ENCODE measurements around the gene SORT1. TPM values are rescaled to one million over a fixed set of nuclear protein-coding genes. Genes with fewer than 3 reads are reported as not detected.

SORT1 gene
- total and polyA plus RNA-seq, 2 of the 13 experiments (the other 11 are each of a cell fraction or from before 2014, with no cell fraction given), result 32.4 to 93.0 TPM

- TF ChIP-seq, protein P1, sequence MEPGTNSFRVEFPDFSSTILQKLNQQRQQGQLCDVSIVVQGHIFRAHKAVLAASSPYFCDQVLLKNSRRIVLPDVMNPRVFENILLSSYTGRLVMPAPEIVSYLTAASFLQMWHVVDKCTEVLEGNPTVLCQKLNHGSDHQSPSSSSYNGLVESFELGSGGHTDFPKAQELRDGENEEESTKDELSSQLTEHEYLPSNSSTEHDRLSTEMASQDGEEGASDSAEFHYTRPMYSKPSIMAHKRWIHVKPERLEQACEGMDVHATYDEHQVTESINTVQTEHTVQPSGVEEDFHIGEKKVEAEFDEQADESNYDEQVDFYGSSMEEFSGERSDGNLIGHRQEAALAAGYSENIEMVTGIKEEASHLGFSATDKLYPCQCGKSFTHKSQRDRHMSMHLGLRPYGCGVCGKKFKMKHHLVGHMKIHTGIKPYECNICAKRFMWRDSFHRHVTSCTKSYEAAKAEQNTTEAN (CRISPR knock-in tag; conservative IDR thresholded peaks at IDR 0.05), result 0 out of 2 replicates have a peak, but pooled peaks have one; percentile 38
- TF ChIP-seq ZNF510 (CRISPR knock-in tag; IDR thresholded peaks at IDR 0.05; ENCODE audit: low read depth) (no peak), CHD4 (IDR thresholded peaks at IDR 0.05; ENCODE audit: borderline replicate concordance, low read length) (no peak), SMAD3 (CRISPR knock-in tag; IDR thresholded peaks at IDR 0.05) (0 out of 2 replicates have a peak, but pooled peaks have one; percentile 79), ZFP36 (IDR thresholded peaks at IDR 0.05; ENCODE audit: borderline replicate concordance, low read depth, low read length, partially characterized antibody) (no peak), REXO4 (CRISPR knock-in tag; IDR thresholded peaks at IDR 0.05; ENCODE audit: borderline replicate concordance) (no peak), USF2 (IDR thresholded peaks at IDR 0.05; ENCODE audit: low read depth, low read length) (no peak), USF2 (CRISPR knock-in tag; IDR thresholded peaks at IDR 0.05; ENCODE audit: borderline replicate concordance) (no peak), ZNF615 (CRISPR knock-in tag; IDR thresholded peaks at IDR 0.05; ENCODE audit: borderline replicate concordance) (no peak), ZNF317 (CRISPR knock-in tag; IDR thresholded peaks at IDR 0.05) (peak; percentile 41; the same call in 1 of the 2 replicates), ATF7-NPFF (CRISPR knock-in tag; IDR thresholded peaks at IDR 0.05; ENCODE audit: low read depth) (no peak), ZNF773 (CRISPR knock-in tag; IDR thresholded peaks at IDR 0.05; ENCODE audit: borderline replicate concordance) (no peak), MXD4 (CRISPR knock-in tag; IDR thresholded peaks at IDR 0.05) (peak; percentile 64; the same call in 1 of the 2 replicates), NFYC (CRISPR knock-in tag; IDR thresholded peaks at IDR 0.05) (no peak), SP5 (CRISPR knock-in tag; IDR thresholded peaks at IDR 0.05; ENCODE audit: borderline replicate concordance, low read depth) (0 out of 2 replicates have a peak, but pooled peaks have one; percentile 53), HDAC6 (IDR thresholded peaks at IDR 0.05; ENCODE audit: low read depth, low read length) (no peak), HOXD1 (CRISPR knock-in tag; IDR thresholded peaks at IDR 0.05) (no peak), KMT2B (CRISPR knock-in tag; IDR thresholded peaks at IDR 0.05) (peak; percentile 40; the same call in 1 of the 2 replicates), NCOA1 (CRISPR knock-in tag; IDR thresholded peaks at IDR 0.05) (no peak), ZNF691 (CRISPR knock-in tag; IDR thresholded peaks at IDR 0.05; ENCODE audit: borderline replicate concordance, low read depth) (no peak; the same call in 1 of the 2 replicates), STAG1 (CRISPR knock-in tag; IDR thresholded peaks at IDR 0.05) (peak; percentile 90), ZNF235 (CRISPR knock-in tag; IDR thresholded peaks at IDR 0.05; ENCODE audit: borderline replicate concordance) (no peak)
- TF ChIP-seq, protein P2, sequence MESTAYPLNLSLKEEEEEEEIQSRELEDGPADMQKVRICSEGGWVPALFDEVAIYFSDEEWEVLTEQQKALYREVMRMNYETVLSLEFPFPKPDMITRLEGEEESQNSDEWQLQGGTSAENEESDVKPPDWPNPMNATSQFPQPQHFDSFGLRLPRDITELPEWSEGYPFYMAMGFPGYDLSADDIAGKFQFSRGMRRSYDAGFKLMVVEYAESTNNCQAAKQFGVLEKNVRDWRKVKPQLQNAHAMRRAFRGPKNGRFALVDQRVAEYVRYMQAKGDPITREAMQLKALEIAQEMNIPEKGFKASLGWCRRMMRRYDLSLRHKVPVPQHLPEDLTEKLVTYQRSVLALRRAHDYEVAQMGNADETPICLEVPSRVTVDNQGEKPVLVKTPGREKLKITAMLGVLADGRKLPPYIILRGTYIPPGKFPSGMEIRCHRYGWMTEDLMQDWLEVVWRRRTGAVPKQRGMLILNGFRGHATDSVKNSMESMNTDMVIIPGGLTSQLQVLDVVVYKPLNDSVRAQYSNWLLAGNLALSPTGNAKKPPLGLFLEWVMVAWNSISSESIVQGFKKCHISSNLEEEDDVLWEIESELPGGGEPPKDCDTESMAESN (CRISPR knock-in tag; conservative IDR thresholded peaks at IDR 0.05), result no peak
Measured at GRCh38 chr1:109277434-109278204, 120.1 kb downstream of the SORT1 start (continued).
